HTR-8/SVneo (cell line): ENCODE data around the gene FFAR4.

Experiments used
- DNase-seq: peaks from one replicate; pipeline ENCODE4 v3.0.0; 2011; ENCODE audit warnings: low spot score, mixed read lengths; ENCODE audit not compliant: insufficient read length
- FAIRE-seq: peaks from 2 replicates; lab custom pipeline; 2011; peaks lifted over from hg19 to GRCh38; lab: Jason Lieb, UNC

Gene FFAR4

DNA sequence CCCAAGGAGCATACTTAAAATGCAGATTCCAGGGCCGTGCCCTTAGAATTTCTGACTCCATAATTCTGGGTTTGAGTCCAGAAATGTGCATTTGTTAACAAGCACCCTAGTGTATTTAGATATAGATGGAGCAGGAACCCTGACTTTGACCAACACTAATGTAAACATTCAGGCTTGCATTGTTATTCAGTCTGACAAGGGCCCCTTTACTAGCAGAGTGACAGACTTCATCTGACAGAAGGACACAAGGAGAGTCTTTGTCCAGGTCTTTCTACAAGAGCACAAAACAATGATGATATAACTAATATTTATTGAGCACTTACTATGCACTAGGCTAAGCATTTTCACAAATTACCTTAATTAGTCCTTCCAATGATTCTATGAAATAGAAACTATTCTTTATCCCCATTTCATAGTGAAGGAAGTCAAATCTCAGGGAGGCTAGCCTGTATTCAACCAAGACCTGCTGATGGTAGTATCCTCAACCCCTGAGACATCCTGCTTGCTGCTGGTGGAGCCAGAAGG is 30.7 kb downstream of the FFAR4 start:
- no peak for FAIRE-seq
- DNase-seq: no peak

DNA sequence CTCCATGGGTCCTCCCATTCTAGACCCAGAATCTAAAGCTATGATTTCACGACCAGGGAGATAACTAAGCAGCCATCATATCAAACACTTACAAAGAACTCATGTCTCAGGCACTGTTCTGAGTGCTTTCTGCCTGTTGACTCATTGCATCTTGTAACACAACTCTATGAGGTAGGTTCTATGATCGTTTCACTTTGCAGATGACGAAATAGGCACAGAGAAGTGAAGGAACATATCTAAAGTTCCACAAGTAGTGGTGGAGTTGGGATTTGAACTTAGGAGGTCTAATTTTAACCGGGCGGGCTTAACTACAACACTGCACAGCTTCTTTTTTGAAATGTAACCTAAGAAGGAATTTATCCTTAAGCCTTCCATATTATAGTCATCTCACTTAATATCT is 31.7 kb downstream of the FFAR4 start:
- DNase-seq (no peak), FAIRE-seq (no peak)

DNA sequence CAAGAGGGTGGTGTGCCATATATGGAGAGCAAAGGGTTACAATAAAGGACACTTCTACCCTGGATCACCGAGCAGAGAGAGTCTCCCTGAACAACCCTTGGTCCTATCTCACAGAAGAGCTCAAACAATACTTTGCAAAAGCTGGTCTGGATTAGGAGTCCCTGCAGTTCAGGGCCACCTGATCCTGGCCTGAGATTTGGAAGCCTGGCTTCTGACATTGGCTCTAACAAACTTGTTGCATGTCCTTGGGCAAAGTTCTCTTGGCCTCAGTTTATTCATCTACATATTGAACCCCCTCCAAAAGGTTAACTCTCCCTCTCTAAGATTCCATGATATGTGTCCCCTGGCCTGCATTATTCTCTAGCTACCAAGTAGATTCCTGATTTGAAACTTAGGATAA is 32.9 kb downstream of the FFAR4 start:
- FAIRE-seq (no peak), DNase-seq (no peak)

DNA sequence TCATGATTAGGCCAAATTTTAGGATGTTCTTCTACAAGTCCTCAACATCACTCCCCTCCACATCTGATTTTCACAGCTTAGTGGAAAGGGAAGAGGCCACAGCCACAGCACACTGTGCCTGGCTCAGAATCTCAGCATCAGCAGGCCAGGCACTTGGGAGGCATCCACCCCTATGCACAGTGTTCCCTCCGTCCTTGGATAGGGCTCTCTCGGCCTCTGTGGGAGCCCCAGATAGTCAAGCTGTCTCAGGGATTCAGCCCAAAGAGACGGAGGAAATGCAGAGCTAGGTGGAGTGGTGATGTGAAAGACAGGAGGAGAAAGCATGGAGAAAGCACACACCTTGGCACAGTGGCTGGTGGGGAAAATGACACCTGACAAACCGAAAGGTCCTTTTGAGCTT is 33.3 kb downstream of the FFAR4 start:
- DNase-seq (no peak), FAIRE-seq (no peak)

DNA sequence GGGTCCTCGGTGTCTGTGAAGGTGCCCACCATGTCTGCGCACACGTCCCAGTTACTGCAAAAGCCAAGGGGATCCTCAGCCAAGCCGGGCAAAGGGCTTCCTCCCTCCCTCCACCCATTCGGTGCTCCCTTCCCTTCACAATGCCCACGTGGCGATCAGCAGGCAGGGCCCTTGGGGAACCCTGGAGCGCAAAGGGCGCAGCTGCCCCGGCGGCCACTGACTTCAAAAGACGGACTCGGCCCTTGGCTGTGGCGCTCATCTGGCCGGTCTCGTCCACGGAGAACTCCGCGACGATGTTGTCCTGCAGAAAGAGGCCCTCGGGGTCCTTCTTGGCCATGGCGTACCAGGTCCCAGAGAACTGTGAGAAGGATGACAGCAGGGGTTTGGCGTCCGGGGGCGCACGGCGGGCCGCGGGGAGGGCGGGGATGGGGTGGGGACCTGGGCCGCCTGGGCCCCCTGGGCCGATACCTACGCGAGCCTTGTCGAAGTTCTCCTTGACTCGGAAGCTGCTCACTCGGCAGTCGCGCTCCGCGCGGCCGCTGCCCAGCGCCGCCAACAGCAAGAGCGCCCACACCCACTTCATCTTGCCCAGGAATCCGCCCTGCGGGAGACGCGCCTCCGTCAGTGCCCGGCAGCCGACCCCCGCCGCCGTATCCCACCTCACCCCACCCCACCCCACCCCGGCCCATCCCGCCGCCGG is 34.1 kb downstream of the FFAR4 start:
- DNase-seq: peak; percentile 32

DNA sequence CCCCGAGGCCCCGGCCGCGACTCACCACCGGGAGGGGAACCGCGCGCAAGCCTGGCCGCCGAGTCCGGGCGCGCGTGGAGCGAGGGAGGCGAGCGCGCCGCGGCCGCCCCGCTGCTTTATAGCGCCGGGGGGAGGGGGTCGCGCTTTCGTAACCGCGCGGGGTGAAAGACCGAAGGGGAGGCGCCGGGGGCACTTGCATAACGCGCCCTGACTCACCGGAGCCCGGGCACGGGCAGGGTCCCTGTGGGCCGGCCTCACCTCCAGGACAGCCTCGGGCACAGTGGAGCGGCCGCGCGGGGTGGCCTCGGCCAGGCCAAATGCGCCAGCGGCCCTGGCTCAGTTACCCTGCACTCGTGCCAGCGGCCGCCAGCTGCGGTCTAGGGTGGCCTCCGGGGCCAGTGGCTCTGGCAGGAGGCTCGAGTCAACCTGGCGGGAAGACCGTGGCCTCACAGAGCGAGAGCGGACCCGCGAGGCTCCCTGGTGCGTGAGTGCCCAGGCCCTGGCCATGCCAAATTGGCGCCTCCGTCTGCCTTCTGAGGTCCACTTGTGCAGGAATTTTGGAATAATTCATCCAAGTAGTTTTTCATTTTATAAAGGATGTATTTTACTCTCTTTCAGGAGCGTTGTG is 34.8 kb downstream of the FFAR4 start, which contains the start of gene RBP4:
TSS of gene RBP4 (minus strand) at position 90 of the 628 bp plus-strand sequence. CDS start 207 bp downstream, outside the sequence.
- no peak for FAIRE-seq
- peak; percentile 26 for DNase-seq

More for the DNA sequence above, 34.1 kb downstream of the FFAR4 start:
- FAIRE-seq: no peak

DNA sequence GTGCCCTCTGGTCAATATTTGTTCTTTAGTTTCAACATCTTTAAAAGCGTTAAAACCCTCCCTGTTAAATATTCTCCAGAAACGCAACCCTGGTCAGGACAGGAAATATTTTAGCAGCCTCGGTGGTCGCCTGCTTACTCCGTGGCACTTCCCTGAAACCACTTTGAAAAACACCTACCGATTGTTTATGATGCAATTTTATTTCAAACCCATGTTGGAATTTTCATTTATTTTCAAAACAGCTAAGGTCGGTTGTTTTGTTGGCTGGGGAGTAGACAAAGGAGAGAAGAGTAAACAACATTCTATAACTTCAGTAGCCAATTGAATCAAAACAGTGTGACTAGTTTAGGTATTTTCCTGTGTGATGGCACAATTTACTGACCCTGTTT is 35.3 kb downstream of the FFAR4 start:
- FAIRE-seq: no peak

DNA sequence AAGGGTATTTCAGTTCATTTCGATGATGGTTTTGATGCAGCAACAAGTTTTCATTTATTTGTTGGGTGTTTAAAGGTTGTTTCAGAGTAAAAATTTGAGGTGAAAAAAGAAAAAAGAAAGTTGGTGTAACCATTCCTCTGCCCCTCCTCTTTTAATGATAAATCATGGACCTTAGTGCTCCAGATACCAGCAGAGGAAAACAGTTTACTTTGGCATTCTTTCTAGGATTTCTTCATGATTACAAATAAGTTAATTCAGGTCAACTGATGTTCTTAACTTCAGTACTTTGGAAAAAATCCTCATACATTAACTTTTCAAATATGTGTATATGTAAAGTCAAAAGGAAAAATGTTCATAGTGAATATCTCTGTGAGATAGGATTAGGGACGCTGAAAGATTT is 36.6 kb downstream of the FFAR4 start:
- FAIRE-seq (no peak), DNase-seq (no peak)

More for the DNA sequence above, 35.3 kb downstream of the FFAR4 start:
- DNase-seq: no peak

DNA sequence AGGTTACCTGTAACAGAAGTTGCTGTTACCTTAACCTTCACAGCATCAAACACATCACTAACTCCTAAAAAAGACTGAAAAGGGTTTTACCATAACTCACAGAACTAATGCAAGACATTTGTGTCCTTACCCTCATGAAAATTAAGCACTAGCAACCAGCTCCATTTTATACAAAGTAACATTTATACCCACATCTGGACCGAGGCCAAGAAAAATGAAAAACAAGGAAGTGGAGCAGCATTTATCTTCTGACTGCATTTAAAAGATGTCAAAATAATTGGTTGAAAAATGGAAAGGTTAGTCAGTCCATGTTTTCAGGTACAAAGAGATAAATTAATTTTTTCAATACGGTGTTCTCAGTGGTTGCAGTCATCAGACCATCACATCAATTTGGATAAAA is 37.7 kb downstream of the FFAR4 start:
- FAIRE-seq: no peak

DNA sequence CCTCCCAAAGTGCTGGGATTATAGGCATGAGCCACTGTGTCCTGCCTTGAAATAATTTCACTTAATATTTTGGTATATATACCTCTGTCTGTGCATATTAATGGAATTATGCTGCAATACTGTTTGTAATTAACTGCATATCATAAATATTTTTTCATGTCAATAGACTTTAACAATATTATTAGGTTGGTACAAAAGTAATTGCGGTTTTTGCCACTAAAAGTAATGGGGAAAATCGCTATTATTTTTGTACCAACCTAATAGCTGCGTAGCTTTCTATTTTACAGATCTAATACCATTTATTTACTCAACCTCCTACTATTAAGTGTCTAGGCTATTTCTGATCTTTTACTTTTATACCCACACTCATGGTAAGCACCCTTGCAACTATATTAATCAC is 42.0 kb downstream of the FFAR4 start:
- no peak for FAIRE-seq
- no peak for DNase-seq

More for the DNA sequence above, 37.7 kb downstream of the FFAR4 start:
- DNase-seq: no peak

DNA sequence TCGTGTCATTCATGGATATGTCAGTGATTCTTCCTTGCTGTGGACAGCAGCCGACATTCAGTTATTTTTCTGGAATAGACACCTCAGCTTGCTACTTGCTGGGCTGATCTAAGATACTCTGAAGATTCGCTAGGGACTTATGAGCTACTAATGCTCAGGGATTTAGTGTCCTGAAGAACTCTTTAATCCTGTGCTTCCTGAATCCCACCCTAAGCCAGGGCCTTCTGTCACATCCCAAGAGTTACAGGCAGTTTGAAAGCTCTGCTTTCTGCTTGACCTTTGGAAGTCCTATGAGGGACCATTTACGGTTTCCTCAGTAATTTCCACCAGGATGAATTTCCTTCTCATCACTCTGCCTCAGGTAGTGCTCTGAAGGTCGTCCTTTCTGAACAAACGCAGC is 45.8 kb downstream of the FFAR4 start, which contains the start of gene PDE6C:
TSS of gene PDE6C (plus strand) at position 227 of the 400 bp plus-strand sequence. CDS start 189 bp downstream, outside the sequence.
- no peak for FAIRE-seq
- DNase-seq: no peak

DNA sequence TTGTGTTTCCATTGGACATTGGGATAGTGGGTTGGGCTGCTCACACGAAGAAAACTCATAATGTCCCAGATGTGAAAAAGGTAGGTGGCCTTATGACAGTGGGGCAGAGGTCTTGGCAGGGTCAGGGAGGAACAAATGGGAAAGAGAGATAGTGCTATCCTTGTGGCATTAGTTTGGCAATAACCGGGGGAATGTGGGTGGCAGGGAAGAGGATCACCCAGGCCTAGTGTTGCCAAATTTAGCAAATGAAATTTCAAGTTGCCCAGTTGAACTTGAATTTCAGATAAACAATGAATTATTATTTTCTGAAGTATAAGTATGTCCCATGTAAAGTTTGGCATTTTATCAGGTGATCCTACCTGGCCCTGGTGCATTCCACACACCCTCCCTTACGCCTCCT is 46.7 kb downstream of the FFAR4 start:
- DNase-seq: no peak
- FAIRE-seq: no peak

DNA sequence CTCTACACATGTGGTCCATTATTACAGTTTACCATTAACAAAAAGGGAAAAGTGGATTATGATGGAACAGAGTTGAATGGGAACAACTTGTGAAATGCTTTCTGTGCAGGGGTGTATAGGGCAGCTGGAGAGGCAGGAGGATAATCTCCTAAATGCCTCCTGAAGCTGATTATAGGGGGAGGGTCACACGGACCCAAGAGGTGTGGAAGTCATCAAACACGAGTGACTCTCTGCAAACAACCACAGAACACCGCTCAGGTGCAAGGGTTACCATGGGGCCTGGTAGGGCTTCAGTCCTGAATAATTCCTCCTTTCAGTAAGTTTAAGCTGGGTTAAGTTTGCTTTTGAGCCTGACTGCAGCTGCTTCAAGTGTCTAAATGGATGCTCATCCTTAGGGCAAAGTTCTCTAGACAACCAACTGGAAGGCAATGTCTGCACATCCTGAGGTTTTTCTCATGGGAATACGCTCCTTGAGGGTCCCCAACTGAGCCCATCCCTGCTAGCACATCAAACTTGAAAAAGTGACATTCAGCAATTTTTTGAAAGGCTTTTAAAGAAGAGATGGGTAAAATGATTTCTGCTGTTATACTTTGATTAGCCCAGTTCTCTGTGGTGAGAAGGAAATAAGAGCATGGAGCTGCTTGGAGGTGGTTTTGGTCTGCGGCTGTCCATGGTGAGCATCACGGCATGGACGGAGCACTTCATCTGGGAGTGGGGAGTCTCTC is 47.8 kb downstream of the FFAR4 start:
- FAIRE-seq (no peak), DNase-seq (no peak)

DNA sequence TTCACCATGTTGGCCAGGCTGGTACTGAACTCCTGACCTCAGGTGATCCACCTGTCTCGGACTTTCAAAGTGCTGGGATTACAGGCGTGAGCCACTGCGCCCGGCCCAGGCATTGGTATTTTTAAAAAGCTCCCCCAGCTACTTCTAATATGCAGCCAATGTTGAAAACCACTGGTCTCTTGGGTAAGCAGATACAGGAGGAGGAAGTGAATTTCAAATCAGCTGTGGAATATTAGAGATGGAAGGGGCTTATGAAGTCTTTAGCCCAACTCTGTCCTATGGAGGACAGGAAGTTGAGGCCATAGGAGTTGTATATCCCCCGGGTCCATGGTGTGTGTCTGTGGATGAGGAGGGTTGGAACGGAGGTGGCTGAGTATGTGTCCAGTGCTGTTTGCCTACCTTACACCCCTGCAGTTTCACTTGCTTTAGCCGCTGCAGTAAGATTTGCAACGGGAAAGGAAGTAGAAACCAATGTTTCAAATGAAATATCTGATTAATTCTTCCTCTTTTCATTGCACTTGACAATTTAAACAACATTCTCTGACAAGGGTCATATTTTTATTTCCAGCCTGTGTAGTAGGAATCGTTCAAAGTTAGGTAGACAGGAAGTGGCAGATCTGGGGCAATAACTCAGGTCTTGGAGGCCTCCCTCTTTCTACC is 49.2 kb downstream of the FFAR4 start:
- no peak for DNase-seq
- FAIRE-seq: no peak

DNA sequence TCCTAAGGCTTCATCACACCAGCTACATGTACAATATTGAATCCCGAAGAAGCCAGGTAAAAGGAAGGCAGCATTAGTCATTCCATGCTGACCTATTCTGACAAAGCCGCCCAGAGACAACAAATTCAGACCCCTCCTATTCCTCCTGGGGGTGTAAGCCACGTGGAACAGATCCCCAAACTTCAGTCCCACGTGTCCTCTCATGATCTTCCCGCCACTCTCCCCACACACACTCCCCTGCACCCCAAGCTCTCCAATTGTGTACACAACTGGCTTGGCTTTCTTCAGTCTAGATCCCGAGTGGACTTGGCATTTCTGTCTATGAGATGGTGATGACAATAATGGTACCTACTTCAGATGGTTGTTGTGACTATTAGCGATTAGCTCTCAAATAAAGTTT is 54.5 kb downstream of the FFAR4 start:
- DNase-seq (no peak), FAIRE-seq (no peak)

DNA sequence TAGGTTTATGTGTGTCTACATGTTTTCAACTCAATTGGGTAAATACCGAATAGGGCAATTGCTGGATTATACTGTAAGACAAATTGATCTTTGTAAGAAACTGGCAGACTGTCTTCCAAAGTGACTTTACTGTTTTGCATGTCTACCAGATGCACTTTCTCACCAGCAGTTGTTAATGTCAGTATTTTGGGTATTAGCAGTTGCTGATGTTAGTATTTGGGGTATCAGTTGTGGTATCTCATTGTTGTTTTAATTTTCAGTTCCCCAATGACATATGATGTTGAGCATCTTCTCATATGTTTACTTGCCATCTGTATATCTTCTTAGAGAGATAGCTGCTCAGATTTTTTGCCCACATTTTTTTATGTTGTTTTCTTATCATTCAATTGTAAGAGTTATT is 56.5 kb downstream of the FFAR4 start:
- no peak for FAIRE-seq

DNA sequence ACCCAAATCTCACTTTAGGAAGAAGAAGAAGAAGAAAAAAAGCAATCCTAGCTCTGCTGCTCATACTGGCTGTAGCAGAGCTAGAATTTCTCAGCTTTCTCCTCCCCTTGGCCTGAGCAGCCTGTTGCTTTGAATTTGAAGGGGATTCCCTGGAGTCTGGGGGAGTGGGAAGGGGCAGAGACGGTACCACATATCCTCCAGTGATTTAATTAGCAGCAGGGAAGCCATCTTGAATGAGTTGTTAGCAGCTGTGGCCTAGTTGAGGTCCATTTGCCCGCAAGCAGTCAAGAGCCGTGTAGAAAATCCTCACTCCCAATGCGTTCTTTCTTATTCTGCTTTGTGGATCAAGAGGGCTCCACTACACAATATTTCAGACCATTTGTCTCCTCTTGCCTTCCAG is 62.4 kb downstream of the FFAR4 start:
- FAIRE-seq: no peak

More for the DNA sequence above, 56.5 kb downstream of the FFAR4 start:
- DNase-seq: no peak

DNA sequence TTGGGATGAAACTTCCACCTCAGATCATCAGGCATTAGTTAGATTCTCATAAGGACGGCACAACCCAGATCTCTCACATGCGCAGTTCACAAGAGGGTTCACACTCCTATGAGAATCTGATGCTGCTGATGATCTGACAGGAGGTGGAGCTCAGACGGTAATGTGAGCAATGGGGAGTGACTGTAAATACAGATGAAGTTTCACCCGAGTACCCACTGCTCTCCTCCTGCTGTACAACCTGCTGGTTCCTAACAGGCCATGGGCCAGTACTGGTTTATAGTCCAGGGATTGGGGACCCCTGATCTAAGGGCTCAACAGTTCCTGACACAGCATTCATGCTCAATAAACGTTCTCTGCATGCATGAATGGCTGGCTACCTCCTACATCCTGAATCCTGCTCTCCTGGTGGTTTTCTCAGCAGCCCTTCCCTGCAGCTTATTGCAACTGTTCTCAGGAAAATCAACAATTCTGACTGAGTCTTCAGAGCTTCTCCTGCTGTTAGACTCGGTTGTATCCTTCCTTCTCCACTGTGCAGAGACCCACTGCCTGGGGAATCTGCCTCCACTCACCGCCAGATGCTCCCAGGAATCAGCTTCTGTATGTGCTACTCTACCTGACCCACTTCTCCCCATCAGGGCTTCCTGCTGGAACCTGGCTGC is 63.3 kb downstream of the FFAR4 start:
- FAIRE-seq (peak; percentile 69), DNase-seq (no peak)

More for the DNA sequence above, 62.4 kb downstream of the FFAR4 start:
- DNase-seq: no peak

DNA sequence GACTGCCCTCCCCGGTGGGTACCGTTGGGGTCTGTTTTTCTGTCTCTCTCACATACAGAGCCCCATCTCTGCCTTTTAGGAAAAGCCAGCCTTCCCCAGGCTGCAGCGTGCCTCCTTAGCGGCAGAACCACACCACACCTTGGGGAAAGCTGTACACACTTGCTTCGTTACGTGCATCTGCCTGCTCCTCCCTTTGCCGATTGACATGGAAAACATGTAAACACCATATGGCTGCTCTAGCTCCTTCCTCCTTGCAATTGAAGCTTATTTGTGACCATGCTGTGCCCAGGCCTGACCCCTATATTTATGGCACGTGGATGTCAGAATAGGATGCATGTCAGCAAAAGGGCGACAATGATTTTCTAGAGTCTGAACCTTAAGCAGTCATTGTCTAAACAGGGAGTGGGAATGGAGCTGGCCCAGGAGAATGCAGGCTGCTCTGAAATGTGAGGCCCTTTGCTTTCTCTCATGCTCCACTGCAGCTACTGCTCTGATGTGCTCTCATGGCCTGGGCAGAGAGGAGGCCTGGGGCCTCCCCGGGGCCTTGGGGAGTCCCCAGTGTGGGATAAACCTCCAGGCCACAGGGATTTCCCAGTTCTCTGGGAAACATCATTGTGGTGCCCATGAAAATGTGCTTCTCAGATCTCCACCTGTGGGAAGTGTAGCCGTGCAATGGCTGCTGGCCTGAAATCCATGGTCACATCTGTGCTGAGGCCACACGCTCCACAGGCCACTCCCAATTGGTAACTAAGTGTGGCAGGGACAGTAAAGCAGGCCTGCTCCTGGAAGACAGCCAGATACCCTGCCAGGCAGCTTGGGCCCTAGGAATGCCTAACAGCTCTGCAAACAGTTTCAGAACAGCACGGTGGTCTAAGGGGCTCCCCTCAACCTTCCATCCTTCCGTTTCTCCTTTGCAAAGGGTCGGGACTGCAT is 64.4 kb downstream of the FFAR4 start:
- DNase-seq: no peak
- no peak for FAIRE-seq
